Neutrophil (primary cell): ENCODE measurements around the gene NR3C2.

Experiments
- H3K27ac ChIP-seq: fragments of 200-600 bp; sonication (generic); 2 replicates; pipeline ENCODE4 v1.5.1; 2016; ENCODE audit warnings: mild to moderate bottlenecking, moderate library complexity
- H3K27me3 ChIP-seq: fragments of 200-600 bp; sonication (generic); 2 replicates; pipeline ENCODE4 v1.6.0; 2016; ENCODE audit warnings: mild to moderate bottlenecking
- H3K36me3 ChIP-seq: fragments of 200-600 bp; sonication (generic); 2 replicates; pipeline ENCODE4 v1.5.1; 2017
- H3K4me1 ChIP-seq, 2 experiments: fragments of 200-600 bp in 1 of 2; sonication (generic) in 1 of 2; 1 replicate in 1 of 2; 2 replicates in 1 of 2; pipeline versions ENCODE4 v1.5.1 to v1.6.1; 2013 to 2016; ENCODE audit warnings: low read depth in 1 of 2, low read length in 1 of 2, mild to moderate bottlenecking in 1 of 2, moderate library complexity in 1 of 2; ENCODE audit not compliant: control insufficient read depth in 1 of 2, insufficient read depth in 1 of 2
- H3K4me3 ChIP-seq, 2 experiments: fragments of 200-600 bp in 1 of 2; sonication (generic) in 1 of 2; 1 replicate in 1 of 2; 2 replicates in 1 of 2; pipeline ENCODE4 v1.5.1; 2013 to 2016; ENCODE audit warnings: low read depth in 1 of 2, low read length in 1 of 2, mild to moderate bottlenecking in 1 of 2, moderate library complexity in 1 of 2
- H3K9me3 ChIP-seq: fragments of 200-600 bp; sonication (generic); 2 replicates; pipeline ENCODE4 v1.5.1; 2016
- TF ChIP-seq, protein P1 (sequence below): fragments of 200-600 bp; sonication (generic); IDR thresholded peaks from 2 replicates; pipeline ENCODE4 v1.5.1; 2016; ENCODE audit warnings: antibody characterized with exemption

NR3C2 gene

DNA sequence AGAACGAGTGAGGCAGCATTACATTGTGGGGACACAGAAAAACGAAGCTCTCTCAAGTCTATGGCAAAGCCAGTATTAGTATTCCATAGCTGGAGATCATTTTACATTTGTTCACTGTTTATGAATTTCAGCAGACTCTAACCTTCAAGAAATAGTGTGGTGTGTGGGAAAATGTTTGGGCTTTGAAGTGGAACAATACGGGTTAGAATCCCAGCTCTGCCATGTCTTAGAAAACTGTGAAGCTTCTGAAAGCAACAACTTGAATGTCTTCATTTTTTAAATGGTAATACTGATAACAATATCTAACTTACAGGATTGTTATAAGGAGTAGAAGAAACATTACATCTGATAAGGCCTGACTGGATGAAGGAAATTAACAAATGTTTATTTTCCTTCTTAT, 217.7 kb downstream of the NR3C2 start:
- Histone ChIP-seq H3K27me3 (no peaks in the 10 kb centered on the region), H3K27ac (no peak overlapping the region), H3K36me3 (no peaks in the 10 kb centered on the region), H3K4me3 (no peak overlapping the region), H3K4me1 (no peaks in the 10 kb centered on the region), H3K9me3 (no peaks in the 10 kb centered on the region)
- TF ChIP-seq, protein P1, sequence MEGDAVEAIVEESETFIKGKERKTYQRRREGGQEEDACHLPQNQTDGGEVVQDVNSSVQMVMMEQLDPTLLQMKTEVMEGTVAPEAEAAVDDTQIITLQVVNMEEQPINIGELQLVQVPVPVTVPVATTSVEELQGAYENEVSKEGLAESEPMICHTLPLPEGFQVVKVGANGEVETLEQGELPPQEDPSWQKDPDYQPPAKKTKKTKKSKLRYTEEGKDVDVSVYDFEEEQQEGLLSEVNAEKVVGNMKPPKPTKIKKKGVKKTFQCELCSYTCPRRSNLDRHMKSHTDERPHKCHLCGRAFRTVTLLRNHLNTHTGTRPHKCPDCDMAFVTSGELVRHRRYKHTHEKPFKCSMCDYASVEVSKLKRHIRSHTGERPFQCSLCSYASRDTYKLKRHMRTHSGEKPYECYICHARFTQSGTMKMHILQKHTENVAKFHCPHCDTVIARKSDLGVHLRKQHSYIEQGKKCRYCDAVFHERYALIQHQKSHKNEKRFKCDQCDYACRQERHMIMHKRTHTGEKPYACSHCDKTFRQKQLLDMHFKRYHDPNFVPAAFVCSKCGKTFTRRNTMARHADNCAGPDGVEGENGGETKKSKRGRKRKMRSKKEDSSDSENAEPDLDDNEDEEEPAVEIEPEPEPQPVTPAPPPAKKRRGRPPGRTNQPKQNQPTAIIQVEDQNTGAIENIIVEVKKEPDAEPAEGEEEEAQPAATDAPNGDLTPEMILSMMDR = no peak

DNA sequence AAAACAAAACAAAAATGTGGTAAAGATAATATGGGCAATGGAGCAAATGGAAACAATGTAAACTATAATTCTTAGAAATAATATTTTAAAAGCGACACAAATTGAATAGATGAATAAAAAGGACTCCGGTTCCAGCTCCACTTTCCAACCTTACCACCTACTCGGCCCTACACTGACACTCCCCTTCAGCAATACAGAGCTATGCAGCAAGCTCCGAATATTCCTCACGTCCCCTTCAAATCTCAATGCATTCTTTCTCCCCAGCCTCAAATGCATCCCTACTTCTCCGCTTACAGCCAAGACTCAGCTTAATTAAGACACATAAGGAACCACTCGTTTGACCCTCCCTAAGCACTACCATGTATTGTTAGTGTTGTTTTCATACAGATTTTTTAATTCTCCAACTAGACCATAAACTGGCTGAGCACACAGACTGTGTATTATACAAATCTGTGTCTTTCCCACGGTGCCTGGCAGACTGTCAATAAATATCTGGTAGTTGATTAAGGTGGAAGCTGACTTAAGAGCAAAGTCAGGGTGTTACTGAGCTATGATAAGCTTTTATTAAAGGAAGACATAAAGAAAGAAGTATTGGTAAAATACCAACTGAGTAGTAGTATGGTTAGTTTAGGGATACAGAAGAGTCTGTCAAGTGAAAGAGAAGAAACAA, 219.1 kb downstream of the NR3C2 start:
- Histone ChIP-seq H3K9me3 (no peaks in the 10 kb centered on the region), H3K4me3 (no peak overlapping the region), H3K4me1 (no peaks in the 10 kb centered on the region), H3K36me3 (no peaks in the 10 kb centered on the region), H3K27ac (no peak overlapping the region), H3K27me3 (no peaks in the 10 kb centered on the region)
- TF ChIP-seq, protein P1 = no peak

DNA sequence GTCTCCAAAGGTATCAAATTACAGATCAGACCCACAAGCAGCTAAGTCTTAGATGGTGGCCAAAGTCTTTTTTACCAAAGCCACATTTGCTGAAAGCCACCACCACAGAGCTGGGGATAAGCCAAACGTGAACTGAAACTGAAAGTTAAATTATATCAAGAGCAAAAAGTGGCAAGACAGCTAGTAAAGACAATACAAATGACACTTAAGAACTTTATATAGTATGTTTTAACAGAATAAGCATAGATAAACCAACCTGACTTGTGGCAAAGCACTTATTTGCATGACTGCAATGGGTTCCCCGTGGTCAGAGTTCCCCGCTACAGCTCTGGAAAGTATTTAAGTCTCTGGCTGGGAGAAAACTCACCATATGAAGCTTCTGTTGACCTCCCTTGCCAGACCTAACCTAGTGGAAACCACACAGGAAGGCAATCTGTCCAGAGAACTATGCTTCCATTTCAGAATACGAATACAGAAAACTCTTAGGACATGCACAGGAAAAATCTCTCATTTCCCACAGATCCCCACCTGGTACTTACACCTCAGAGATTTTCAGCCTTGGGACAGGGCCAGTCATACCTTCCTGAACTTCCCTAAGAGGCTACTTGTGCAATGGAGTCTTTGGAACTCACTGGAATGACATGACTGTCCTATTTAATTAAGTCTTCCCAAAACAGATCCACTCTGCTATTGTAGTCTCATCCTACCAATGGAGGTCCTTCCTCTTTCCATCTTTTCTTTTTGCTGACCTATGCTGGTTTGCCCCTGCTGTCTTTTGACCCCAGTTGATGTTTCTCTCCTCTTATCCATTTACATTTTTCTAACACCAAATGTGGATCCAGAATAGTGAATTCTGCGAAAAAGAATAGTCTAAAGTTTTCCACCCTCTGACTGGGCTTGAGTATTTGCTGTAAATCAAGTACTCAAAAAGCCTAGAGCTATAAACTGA, 225.1 kb downstream of the NR3C2 start:
- H3K9me3 ChIP-seq = no peaks in the 10 kb centered on the region
- H3K4me3 ChIP-seq = no peak overlapping the region
- TF ChIP-seq, protein P1 = no peak
- no peaks in the 10 kb centered on the region for H3K27me3 ChIP-seq
- no peak overlapping the region for H3K27ac ChIP-seq
- H3K4me1 ChIP-seq = no peaks in the 10 kb centered on the region
- H3K36me3 ChIP-seq = no peaks in the 10 kb centered on the region

DNA sequence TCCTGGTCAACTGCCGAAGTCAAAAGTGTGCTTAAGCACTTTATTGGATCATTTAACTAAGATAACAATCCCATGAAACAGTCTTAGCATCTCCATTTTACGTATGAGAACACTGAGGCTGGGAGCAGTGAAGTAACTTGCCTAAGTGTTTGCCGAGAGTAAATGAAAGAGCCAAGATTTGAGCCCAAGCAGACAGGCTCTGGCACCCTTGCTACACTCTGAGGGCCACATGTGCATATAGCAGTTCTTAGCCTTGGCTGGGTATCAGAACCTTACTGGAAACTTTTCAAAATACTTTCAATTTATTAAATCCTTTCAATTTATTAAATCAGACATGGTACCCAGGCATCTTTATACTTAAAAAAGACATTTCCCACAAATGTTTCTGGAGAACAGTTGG, 225.9 kb downstream of the NR3C2 start:
- TF ChIP-seq, protein P1 = no peak

DNA sequence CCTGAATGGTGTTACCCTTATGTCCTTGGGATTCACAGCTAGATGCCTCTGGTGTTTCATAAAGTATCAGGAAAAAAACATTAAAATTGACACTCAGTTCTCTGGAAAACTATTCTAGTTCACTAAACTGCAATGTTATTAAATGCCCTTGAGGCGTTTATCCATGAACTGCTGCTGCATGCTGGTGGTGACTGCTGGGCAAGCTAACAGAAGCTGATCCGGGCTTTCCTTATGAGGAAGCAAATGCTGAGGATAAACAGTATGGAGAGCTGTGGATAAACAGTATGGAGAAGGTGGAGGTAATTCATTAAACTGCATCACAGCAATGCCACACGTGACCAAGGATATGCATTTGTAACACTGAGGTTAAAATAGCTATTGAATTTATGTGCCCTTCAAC, 227.0 kb downstream of the NR3C2 start:
- Histone ChIP-seq H3K4me1 (no peaks in the 10 kb centered on the region), H3K4me3 (no peak overlapping the region), H3K9me3 (no peaks in the 10 kb centered on the region), H3K27ac (no peak overlapping the region), H3K36me3 (no peaks in the 10 kb centered on the region), H3K27me3 (no peaks in the 10 kb centered on the region)
- TF ChIP-seq, protein P1 = no peak

More for the DNA sequence above, 225.9 kb downstream of the NR3C2 start:
- Histone ChIP-seq H3K36me3 (no peaks in the 10 kb centered on the region), H3K27me3 (no peaks in the 10 kb centered on the region), H3K4me3 (no peak overlapping the region), H3K4me1 (no peaks in the 10 kb centered on the region), H3K9me3 (no peaks in the 10 kb centered on the region), H3K27ac (no peak overlapping the region)
